ENCODE data around the gene SHC3. TPM values are rescaled to one million over a fixed set of nuclear protein-coding genes. Genes with fewer than 3 reads are reported as not detected.

SHC3 gene
- total RNA-seq, 1 donor: 26.5 TPM

- TF ChIP-seq CTCF (IDR thresholded peaks at IDR 0.05; ENCODE audit: insufficient read depth, low read length): no peak
- no peak for DNase-seq (ENCODE audit: low read depth)
- H3K4me3 ChIP-seq (ENCODE audit: low read depth, low read length): no peak overlapping the region
Observed at GRCh38 chr9:88975966-88976889, 202.4 kb downstream of the SHC3 start.

GRCh38 chr9:88974641-88975040 is 204.0 kb downstream of the SHC3 start:
- no peak for DNase-seq (ENCODE audit: low read depth)
- no peak for TF ChIP-seq CTCF (IDR thresholded peaks at IDR 0.05; ENCODE audit: insufficient read depth, low read length)
- H3K4me3 ChIP-seq (ENCODE audit: low read depth, low read length): no peak overlapping the region

GRCh38 chr9:88973281-88974045 is 205.2 kb downstream of the SHC3 start:
- TF ChIP-seq CTCF (IDR thresholded peaks at IDR 0.05; ENCODE audit: insufficient read depth, low read length): no peak
- H3K4me3 ChIP-seq (ENCODE audit: low read depth, low read length): no peak overlapping the region
- DNase-seq (ENCODE audit: low read depth): no peak

GRCh38 chr9:88972401-88972800 is 206.2 kb downstream of the SHC3 start:
- TF ChIP-seq CTCF (IDR thresholded peaks at IDR 0.05; ENCODE audit: insufficient read depth, low read length): no peak
- DNase-seq (ENCODE audit: low read depth): no peak

GRCh38 chr9:88971131-88971960 is 207.3 kb downstream of the SHC3 start:
- no peak for DNase-seq (ENCODE audit: low read depth)
- no peak for TF ChIP-seq CTCF (IDR thresholded peaks at IDR 0.05; ENCODE audit: insufficient read depth, low read length)
- no peak overlapping the region for H3K4me3 ChIP-seq (ENCODE audit: low read depth, low read length)

More at GRCh38 chr9:88972401-88972800, 206.2 kb downstream of the SHC3 start:
- H3K4me3 ChIP-seq (ENCODE audit: low read depth, low read length): no peak overlapping the region

- no peak for DNase-seq (ENCODE audit: low read depth)
- no peak overlapping the region for H3K4me3 ChIP-seq (ENCODE audit: low read depth, low read length)
- no peak for TF ChIP-seq CTCF (IDR thresholded peaks at IDR 0.05; ENCODE audit: insufficient read depth, low read length)
Observed at GRCh38 chr9:88969646-88970373, 208.8 kb downstream of the SHC3 start.

All from fibroblast of the aortic adventitia (primary cell).